ENCODE measurements around the gene USP24.

Gene USP24

GRCh38 chr1:55171694-55172093, 43.5 kb downstream of the USP24 start:
- DNase-seq (ENCODE audit: low read depth): no peak
- no peak for TF ChIP-seq CTCF (conservative IDR thresholded peaks at IDR 0.05; ENCODE audit: low read length)
- H3K4me3 ChIP-seq (ENCODE audit: low read length): no peak overlapping the region

GRCh38 chr1:55170426-55170825, 44.7 kb downstream of the USP24 start:
- DNase-seq (ENCODE audit: low read depth): no peak
- no peak for TF ChIP-seq CTCF (conservative IDR thresholded peaks at IDR 0.05; ENCODE audit: low read length)

GRCh38 chr1:55169126-55169525, 46.0 kb downstream of the USP24 start:
- no peak for DNase-seq (ENCODE audit: low read depth)
- TF ChIP-seq CTCF (conservative IDR thresholded peaks at IDR 0.05; ENCODE audit: low read length): no peak
- no peak overlapping the region for H3K4me3 ChIP-seq (ENCODE audit: low read length)

More at GRCh38 chr1:55170426-55170825, 44.7 kb downstream of the USP24 start:
- H3K4me3 ChIP-seq (ENCODE audit: low read length): no peak overlapping the region

GRCh38 chr1:55168353-55168752, 46.8 kb downstream of the USP24 start:
- no peak for TF ChIP-seq CTCF (conservative IDR thresholded peaks at IDR 0.05; ENCODE audit: low read length)
- H3K4me3 ChIP-seq (ENCODE audit: low read length): no peak overlapping the region

GRCh38 chr1:55167224-55167871, 47.8 kb downstream of the USP24 start:
- no peak for TF ChIP-seq CTCF (conservative IDR thresholded peaks at IDR 0.05; ENCODE audit: low read length)
- no peak for DNase-seq (ENCODE audit: low read depth)
- no peak overlapping the region for H3K4me3 ChIP-seq (ENCODE audit: low read length)

More at GRCh38 chr1:55168353-55168752, 46.8 kb downstream of the USP24 start:
- DNase-seq (ENCODE audit: low read depth): no peak

GRCh38 chr1:55164906-55165305, 50.3 kb downstream of the USP24 start:
- no peak for DNase-seq (ENCODE audit: low read depth)
- no peak overlapping the region for H3K4me3 ChIP-seq (ENCODE audit: low read length)
- no peak for TF ChIP-seq CTCF (conservative IDR thresholded peaks at IDR 0.05; ENCODE audit: low read length)

- no peak for TF ChIP-seq CTCF (conservative IDR thresholded peaks at IDR 0.05; ENCODE audit: low read length)
- H3K4me3 ChIP-seq (ENCODE audit: low read length): no peak overlapping the region
- no peak for DNase-seq (ENCODE audit: low read depth)
Observed at GRCh38 chr1:55159571-55159970, 55.6 kb downstream of the USP24 start.

Data from AG10803 (cell line).